ENCODE data around the gene PLXNC1. TPM values are rescaled to one million over a fixed set of nuclear protein-coding genes. Genes with fewer than 3 reads are reported as not detected.
A peak's percentile ranks its signal among the peaks of the same experiment; 100 is the strongest.

PLXNC1 gene
- total and polyA plus RNA-seq, 4 experiments from 2014 or later, result 2.9 to 27.6 (median 17.3) TPM

- Mint-ChIP-seq H3K9me3 (no peaks in the 10 kb centered on the region), H3K4me3 (peak overlapping the region; percentile 95 to 98 (median 97)), H3K36me3 (peaks cover 24 to 51% of the 10 kb centered on the region in 2 donors), H3K27me3 (no peaks in the 10 kb centered on the region), H3K27ac (peak overlapping the region; percentile 97 to 99 (median 99)), H3K4me1 (peaks cover 16 to 49% (median 30%) of the 10 kb centered on the region in 4 donors)
- Histone ChIP-seq H3K9me3 (ENCODE audit: control insufficient read depth in 1 of 2, low read length in 2 of 2) (no peaks in the 10 kb centered on the region), H3K4me1 (ENCODE audit: insufficient read depth, low read length) (peaks cover 28% of the 10 kb centered on the region), H3K27ac (ENCODE audit: low read depth, low read length) (peak overlapping the region; percentile 74), H3K27me3 (ENCODE audit: insufficient read depth, low read length) (no peaks in the 10 kb centered on the region), H3K36me3 (ENCODE audit: insufficient read depth, low read length) (peaks cover 3% of the 10 kb centered on the region), H3K4me3 (ENCODE audit: low read length in 2 of 2) (peak overlapping the region; percentile 40 to 84)
- intact Hi-C loops (cut with micrococcal nuclease), result loop anchor here (1.0 to 5.0 kb wide), 7 partner anchors 21 to 956 kb away; partner anchors contain the start of genes CEP83, FGD6, PLXNC1 and VEZT
- POLR2A ChIA-PET (ENCODE audit: partially characterized antibody), result interaction anchor here (1.2 to 3.6 kb wide), 11 partner anchors 9 to 197 kb away, joined by 3 to 35 read pairs (median 8); partner anchors contain the start of genes CEP83 and PLXNC1
- CTCF ChIA-PET (ENCODE audit: partially characterized antibody), result interaction anchor here (1.0 to 2.5 kb wide), 5 partner anchors 54 to 172 kb away, joined by 3 to 10 read pairs (median 6); no protein-coding TSS in a partner anchor
- DNase-seq, result no peak
Observed at GRCh38 chr12:94261786-94262185, 113.4 kb downstream of the PLXNC1 start.

- intact Hi-C loops (cut with micrococcal nuclease), result loop anchor here (1.0 to 5.0 kb wide), 7 partner anchors 20 to 955 kb away; partner anchors contain the start of genes CEP83, FGD6, PLXNC1 and VEZT
- H3K36me3 Mint-ChIP-seq, result peaks cover 28 to 50% of the 10 kb centered on the region in 2 donors
Observed at GRCh38 chr12:94262228-94263010, 114.0 kb downstream of the PLXNC1 start.

DNA sequence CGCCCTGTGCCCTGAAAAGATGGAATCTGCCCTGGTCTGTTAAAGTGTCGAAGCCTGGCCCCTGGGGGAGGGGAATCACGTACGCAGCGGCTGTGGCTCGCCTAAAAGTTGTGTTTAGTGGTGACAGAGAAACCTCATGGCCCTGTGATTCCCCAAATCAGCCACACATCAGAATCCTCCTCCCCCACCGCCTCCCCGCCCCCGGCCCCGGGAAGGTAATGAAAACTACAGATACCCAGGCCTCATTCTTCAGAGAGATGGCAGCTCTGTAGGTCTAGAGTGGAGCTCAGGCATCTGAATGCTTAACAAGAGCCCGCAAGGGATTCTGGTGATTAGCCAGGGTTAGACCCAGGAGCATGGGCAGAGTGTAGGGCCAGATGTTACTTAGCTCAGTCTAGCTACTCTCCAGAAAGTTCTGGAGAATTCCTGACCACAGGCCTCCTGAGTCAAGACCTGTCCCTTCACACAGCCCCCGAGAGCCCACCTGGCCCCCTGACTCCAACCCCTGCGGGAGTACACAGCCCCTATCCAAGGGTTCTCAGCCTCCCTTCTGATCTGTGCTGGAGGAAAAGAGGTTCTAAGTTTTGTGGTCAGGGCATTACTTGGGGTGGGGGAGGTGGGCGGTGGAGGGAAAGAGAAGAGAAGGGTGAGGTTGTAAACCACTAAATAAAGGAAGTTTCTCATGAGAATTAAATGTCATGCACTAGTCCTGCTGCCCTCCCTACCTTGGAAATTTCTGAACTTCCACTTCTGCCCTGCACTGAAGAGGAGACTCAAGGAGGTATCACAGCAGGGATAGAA, 114.8 kb downstream of the PLXNC1 start:
- peaks cover 3% of the 10 kb centered on the region for H3K36me3 ChIP-seq (ENCODE audit: insufficient read depth, low read length)
- Mint-ChIP-seq H3K27me3 (no peaks in the 10 kb centered on the region), H3K4me3 (peak overlapping the region; percentile 95 to 98 (median 97)), H3K4me1 (peaks cover 19 to 63% (median 35%) of the 10 kb centered on the region in 4 donors), H3K27ac (peak overlapping the region; percentile 97 to 99 (median 99)), H3K36me3 (peaks cover 29 to 54% of the 10 kb centered on the region in 2 donors), H3K9me3 (no peaks in the 10 kb centered on the region)
- H3K4me3 ChIP-seq (ENCODE audit: low read length in 2 of 2), result peak overlapping the region; percentile 40 to 84
- H3K27me3 ChIP-seq (ENCODE audit: insufficient read depth, low read length), result no peaks in the 10 kb centered on the region
- no peaks in the 10 kb centered on the region for H3K9me3 ChIP-seq (ENCODE audit: control insufficient read depth in 1 of 2, low read length in 2 of 2)
- CTCF ChIA-PET (ENCODE audit: partially characterized antibody), result interaction anchor here (0.8 to 2.5 kb wide), 10 partner anchors 36 to 196 kb away, joined by 3 to 10 read pairs (median 3); no protein-coding TSS in a partner anchor
- DNase-seq, result peak; percentile 54 to 83 (median 63)
- peak overlapping the region; percentile 74 for H3K27ac ChIP-seq (ENCODE audit: low read depth, low read length)
- H3K4me1 ChIP-seq (ENCODE audit: insufficient read depth, low read length), result peaks cover 28% of the 10 kb centered on the region
- intact Hi-C loops (cut with micrococcal nuclease), result loop anchor here (2.0 to 5.0 kb wide), 3 partner anchors 20 to 954 kb away; partner anchors contain the start of genes FGD6 and VEZT
- POLR2A ChIA-PET (ENCODE audit: partially characterized antibody), result interaction anchor here (0.8 to 3.6 kb wide), 23 partner anchors 7 to 1210 kb away, joined by 3 to 35 read pairs (median 4); partner anchors contain the start of genes CEP83, CRADD, PLXNC1 and SOCS2

More at GRCh38 chr12:94262228-94263010, 114.0 kb downstream of the PLXNC1 start:
- peaks cover 19 to 56% (median 33%) of the 10 kb centered on the region in 4 donors for H3K4me1 Mint-ChIP-seq
- peak overlapping the region; percentile 97 to 99 (median 99) for H3K27ac Mint-ChIP-seq
- ChIA-PET POLR2A (ENCODE audit: partially characterized antibody) (interaction anchor here (0.8 to 3.6 kb wide), 24 partner anchors 8 to 1211 kb away, joined by 3 to 35 read pairs (median 4); partner anchors contain the start of genes CEP83, CRADD, PLXNC1 and SOCS2), CTCF (ENCODE audit: partially characterized antibody) (interaction anchor here (0.8 to 2.5 kb wide), 11 partner anchors 37 to 197 kb away, joined by 3 to 10 read pairs (median 3); no protein-coding TSS in a partner anchor)
- Histone ChIP-seq H3K4me3 (ENCODE audit: low read length in 2 of 2) (peak overlapping the region; percentile 40 to 84), H3K27me3 (ENCODE audit: insufficient read depth, low read length) (no peaks in the 10 kb centered on the region), H3K9me3 (ENCODE audit: control insufficient read depth in 1 of 2, low read length in 2 of 2) (no peaks in the 10 kb centered on the region), H3K27ac (ENCODE audit: low read depth, low read length) (peak overlapping the region; percentile 74), H3K36me3 (ENCODE audit: insufficient read depth, low read length) (peaks cover 3% of the 10 kb centered on the region), H3K4me1 (ENCODE audit: insufficient read depth, low read length) (peaks cover 28% of the 10 kb centered on the region)
- DNase-seq, result peak; percentile 71 to 82 (median 76)
- H3K27me3 Mint-ChIP-seq, result no peaks in the 10 kb centered on the region
- no peaks in the 10 kb centered on the region for H3K9me3 Mint-ChIP-seq
- H3K4me3 Mint-ChIP-seq, result peak overlapping the region; percentile 95 to 98 (median 97)

GRCh38 chr12:94263905-94264561, 115.7 kb downstream of the PLXNC1 start:
- Histone ChIP-seq H3K9me3 (ENCODE audit: control insufficient read depth in 1 of 2, low read length in 2 of 2) (no peaks in the 10 kb centered on the region), H3K36me3 (ENCODE audit: insufficient read depth, low read length) (peaks cover 3% of the 10 kb centered on the region), H3K27me3 (ENCODE audit: insufficient read depth, low read length) (no peaks in the 10 kb centered on the region), H3K4me1 (ENCODE audit: insufficient read depth, low read length) (peaks cover 28% of the 10 kb centered on the region), H3K4me3 (ENCODE audit: low read length in 2 of 2) (no peak overlapping the region), H3K27ac (ENCODE audit: low read depth, low read length) (peak overlapping the region; percentile 74)
- CTCF ChIA-PET (ENCODE audit: partially characterized antibody), result no interaction called here
- peak overlapping the region; percentile 88 to 99 (median 99) for H3K27ac Mint-ChIP-seq
- H3K27me3 Mint-ChIP-seq, result no peaks in the 10 kb centered on the region
- POLR2A ChIA-PET (ENCODE audit: partially characterized antibody), result interaction anchor here (2.1 to 2.6 kb wide), 3 partner anchors 9 to 115 kb away, joined by 16 to 35 read pairs (median 28); partner anchors contain the start of gene PLXNC1
- no peak for DNase-seq
- no peaks in the 10 kb centered on the region for H3K9me3 Mint-ChIP-seq
- peaks cover 35 to 57% of the 10 kb centered on the region in 2 donors for H3K36me3 Mint-ChIP-seq
- peak overlapping the region in 7 of 8 donors; percentile 95 to 98 (median 97) for H3K4me3 Mint-ChIP-seq
- H3K4me1 Mint-ChIP-seq, result peaks cover 22 to 70% (median 40%) of the 10 kb centered on the region in 4 donors
- intact Hi-C loops (cut with micrococcal nuclease), result loop anchor here (2.0 to 5.0 kb wide), 3 partner anchors 19 to 953 kb away; partner anchors contain the start of genes FGD6 and VEZT

DNA sequence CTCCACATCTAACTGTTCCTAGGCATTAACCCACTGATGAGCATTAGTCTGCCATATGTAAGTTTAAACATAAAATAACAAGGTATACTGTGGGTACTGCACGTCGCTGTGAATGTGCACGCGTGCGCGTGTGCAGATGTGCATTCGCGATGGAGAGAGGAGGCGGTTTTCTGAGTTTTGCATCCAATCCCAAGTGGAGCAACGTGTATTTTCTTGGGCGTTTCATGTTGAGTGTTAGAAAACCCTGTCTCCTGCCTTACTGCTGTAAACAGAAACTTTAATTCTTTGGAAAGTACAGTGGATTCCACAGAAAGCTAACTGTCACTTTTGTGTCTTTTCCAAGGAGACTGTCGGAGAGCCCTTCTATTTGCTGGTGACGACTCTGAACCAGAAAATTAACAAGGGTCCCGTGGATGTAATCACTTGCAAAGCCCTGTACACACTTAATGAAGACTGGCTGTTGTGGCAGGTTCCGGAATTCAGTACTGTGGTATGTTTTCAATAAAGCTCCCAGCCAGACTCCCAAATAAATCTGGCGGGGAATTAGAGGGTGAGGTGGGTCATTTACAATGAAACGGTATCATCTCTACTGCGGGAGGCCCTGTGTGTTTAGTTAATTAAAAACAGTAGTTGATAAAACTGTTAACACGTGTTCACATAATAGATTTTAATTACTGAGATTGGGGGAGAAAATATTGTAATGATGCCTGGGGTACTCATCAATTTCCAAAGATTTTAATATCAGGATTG, 116.5 kb downstream of the PLXNC1 start:
- ChIA-PET CTCF (ENCODE audit: partially characterized antibody) (no interaction called here), POLR2A (ENCODE audit: partially characterized antibody) (no interaction called here)
- Histone ChIP-seq H3K4me1 (ENCODE audit: insufficient read depth, low read length) (peaks cover 29% of the 10 kb centered on the region), H3K27me3 (ENCODE audit: insufficient read depth, low read length) (no peaks in the 10 kb centered on the region), H3K9me3 (ENCODE audit: control insufficient read depth in 1 of 2, low read length in 2 of 2) (no peaks in the 10 kb centered on the region), H3K4me3 (ENCODE audit: low read length in 2 of 2) (no peak overlapping the region), H3K36me3 (ENCODE audit: insufficient read depth, low read length) (peaks cover 3% of the 10 kb centered on the region), H3K27ac (ENCODE audit: low read depth, low read length) (no peak overlapping the region)
- H3K27me3 Mint-ChIP-seq, result no peaks in the 10 kb centered on the region
- intact Hi-C loops (cut with micrococcal nuclease), result loop anchor here (5.0 kb wide), 2 partner anchors 133 to 952 kb away; partner anchors contain the start of genes FGD6 and VEZT
- no peak overlapping the region for H3K4me3 Mint-ChIP-seq
- H3K36me3 Mint-ChIP-seq, result peaks cover 41 to 56% of the 10 kb centered on the region in 2 donors
- no peaks in the 10 kb centered on the region for H3K9me3 Mint-ChIP-seq
- DNase-seq, result no peak
- H3K27ac Mint-ChIP-seq, result no peak overlapping the region
- peaks cover 25 to 77% (median 45%) of the 10 kb centered on the region in 4 donors for H3K4me1 Mint-ChIP-seq

DNA sequence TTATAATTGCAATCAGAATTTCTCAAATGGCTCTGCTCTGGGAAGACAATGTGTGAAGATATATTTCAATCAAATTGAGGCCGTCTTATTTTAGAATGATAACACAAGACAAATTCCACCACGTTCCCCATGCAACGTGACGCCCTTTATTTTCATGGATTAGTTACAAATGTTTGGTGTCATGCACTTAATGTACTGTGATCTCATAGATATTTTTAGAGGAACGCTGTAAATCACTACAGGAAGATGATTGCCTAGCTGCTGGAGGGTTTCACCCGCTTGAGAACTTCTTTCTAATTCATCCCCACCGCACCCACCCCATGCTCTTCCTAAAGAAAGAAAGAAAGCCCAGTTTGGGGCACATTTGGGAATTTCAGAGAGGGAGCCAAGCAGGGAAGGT, 117.2 kb downstream of the PLXNC1 start:
- H3K27ac ChIP-seq (ENCODE audit: low read depth, low read length), result no peak overlapping the region
- H3K4me1 Mint-ChIP-seq, result peaks cover 30 to 77% (median 50%) of the 10 kb centered on the region in 4 donors
- peaks cover 34% of the 10 kb centered on the region for H3K4me1 ChIP-seq (ENCODE audit: insufficient read depth, low read length)

More for the DNA sequence above, 117.2 kb downstream of the PLXNC1 start:
- CTCF ChIA-PET (ENCODE audit: partially characterized antibody), result no interaction called here
- POLR2A ChIA-PET (ENCODE audit: partially characterized antibody), result interaction anchor here (0.7 kb wide), 1 partner anchor 16 kb away, joined by 3 read pairs; no protein-coding TSS in a partner anchor
- intact Hi-C loops (cut with micrococcal nuclease), result no loop called here
- Histone ChIP-seq H3K27me3 (ENCODE audit: insufficient read depth, low read length) (no peaks in the 10 kb centered on the region), H3K36me3 (ENCODE audit: insufficient read depth, low read length) (peaks cover 3% of the 10 kb centered on the region), H3K9me3 (ENCODE audit: control insufficient read depth in 1 of 2, low read length in 2 of 2) (no peaks in the 10 kb centered on the region), H3K4me3 (ENCODE audit: low read length in 2 of 2) (no peak overlapping the region)
- Mint-ChIP-seq H3K27me3 (no peaks in the 10 kb centered on the region), H3K27ac (peak overlapping the region in 1 of 7 donors; percentile 68), H3K4me3 (no peak overlapping the region), H3K36me3 (peaks cover 40 to 53% of the 10 kb centered on the region in 2 donors), H3K9me3 (no peaks in the 10 kb centered on the region)
- no peak for DNase-seq
